ENCODE results near the gene NFKB1.
"Not testable (repeated sequence)": the region's sequence is repeated elsewhere in the genome, so short reads cannot be mapped to it uniquely, and the experiment has no call there.

NFKB1 gene

DNA sequence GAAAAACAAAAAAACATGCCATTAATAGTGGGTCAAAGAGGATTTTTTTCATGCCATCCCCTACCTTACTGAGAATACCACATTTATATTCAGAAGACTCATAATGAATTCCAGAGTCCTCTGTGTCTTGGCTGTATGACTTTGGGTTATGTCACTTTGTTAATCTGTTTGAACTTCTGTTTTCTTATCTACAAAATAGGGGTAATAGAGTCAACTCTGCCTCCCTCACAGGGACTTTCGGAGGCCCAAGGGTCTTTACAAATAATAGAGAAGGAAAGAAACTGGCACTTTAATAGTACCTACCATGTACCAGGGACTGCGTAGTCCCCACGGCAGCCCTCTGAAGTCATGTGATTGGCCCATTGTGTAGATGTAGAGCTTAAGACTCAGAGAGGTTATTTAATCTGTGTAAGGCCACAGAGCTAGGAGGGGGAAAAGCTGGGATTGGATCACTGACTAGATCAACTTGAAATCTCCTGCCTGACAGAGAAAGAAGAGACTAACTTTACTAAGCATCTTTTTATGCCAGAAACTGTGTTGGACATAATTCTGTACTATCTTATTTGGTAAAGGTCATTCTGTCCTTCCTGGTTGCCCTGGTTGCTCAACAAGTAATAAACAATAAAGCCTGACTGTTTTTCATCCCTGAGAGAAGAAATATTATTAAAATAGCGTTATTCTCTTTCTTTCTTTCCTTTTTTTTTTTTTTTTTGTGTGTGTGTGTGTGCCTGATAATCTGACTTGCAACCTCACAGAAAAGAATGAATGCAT, 59.6 kb downstream of the NFKB1 start:
- DNase-seq (ENCODE audit: low read depth in 4 of 4, low spot score in 1 of 4), result no peak

DNA sequence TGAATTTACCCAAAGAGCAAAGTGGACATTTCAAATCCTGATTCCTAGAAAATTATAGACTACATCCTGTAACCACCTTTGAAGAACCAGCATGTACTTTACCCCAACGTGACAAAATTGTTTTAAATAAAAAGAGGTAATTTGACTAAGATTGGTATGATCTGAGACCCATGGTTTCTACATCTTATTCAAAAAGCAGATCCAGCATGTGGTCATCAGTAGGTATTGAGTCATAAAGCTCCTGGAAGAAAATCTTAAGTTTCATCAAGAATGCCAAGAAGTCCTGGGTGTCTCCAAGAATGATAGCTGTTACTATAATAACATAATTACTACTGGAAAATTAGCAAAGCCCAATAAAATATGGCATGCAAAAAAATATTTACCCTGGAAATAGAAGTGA, 61.8 kb downstream of the NFKB1 start:
- no peak for DNase-seq (ENCODE audit: low read depth in 4 of 4, low spot score in 1 of 4)

DNA sequence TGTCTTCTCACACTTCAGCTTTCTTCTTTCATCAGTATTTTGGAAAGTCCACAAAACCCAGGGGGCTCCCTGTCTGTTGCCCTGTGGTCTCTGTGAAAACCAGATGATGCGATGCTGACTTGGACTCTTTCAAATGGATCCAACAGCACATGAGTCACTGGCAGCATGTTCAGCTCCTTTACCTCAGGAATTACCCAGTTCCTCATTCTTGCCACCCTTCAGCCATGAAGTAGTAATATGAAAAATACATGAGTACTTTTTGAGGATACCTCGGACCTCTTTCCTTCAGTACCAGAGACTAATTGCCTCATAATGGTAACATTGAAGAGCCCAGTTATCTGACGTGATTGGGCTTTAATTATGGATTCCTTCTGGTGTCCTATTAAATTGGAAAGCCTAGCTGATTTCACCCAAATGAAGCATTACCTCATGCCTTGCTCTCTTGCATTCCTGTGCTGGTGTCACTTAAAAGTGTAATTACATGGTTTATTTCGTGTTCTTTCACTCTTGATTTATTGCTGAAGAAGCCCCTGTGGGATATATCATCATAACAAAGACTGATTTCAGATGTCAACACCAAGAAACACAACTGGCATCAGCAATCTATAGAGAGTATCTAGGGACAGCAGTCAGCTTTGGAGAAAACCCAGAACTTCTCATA, 63.4 kb downstream of the NFKB1 start:
- DNase-seq (ENCODE audit: low read depth in 4 of 4, low spot score in 1 of 4), result peak in 2 of 4 experiments; percentile 25 to 37

- DNase-seq (ENCODE audit: low read depth in 4 of 4, low spot score in 1 of 4), result no peak
These were observed 64.5 kb downstream of the NFKB1 start for GRCh38 chr4:102565696-102566095.

GRCh38 chr4:102566426-102566825, 65.3 kb downstream of the NFKB1 start:
- no peak for DNase-seq (ENCODE audit: low read depth in 4 of 4, low spot score in 1 of 4)

DNA sequence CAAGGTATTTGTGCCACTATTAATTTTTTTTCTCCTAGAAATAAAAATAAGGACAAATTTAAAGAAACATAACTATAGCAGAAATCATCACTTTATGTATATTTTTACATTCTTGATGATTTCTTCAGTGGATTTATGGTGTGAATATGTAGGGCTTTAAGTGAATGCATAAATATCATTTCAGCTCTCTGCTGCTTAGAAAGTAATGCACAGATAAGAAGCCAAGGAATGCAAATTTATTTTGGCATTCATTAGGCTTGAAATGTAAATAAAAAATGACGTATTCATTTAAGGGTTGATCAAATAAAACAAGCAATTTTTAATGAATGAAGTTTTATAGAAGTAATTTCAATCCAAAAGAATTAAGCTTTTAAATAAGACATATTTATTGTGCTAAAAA, 66.3 kb downstream of the NFKB1 start:
- no peak for DNase-seq (ENCODE audit: low read depth in 4 of 4, low spot score in 1 of 4)

DNA sequence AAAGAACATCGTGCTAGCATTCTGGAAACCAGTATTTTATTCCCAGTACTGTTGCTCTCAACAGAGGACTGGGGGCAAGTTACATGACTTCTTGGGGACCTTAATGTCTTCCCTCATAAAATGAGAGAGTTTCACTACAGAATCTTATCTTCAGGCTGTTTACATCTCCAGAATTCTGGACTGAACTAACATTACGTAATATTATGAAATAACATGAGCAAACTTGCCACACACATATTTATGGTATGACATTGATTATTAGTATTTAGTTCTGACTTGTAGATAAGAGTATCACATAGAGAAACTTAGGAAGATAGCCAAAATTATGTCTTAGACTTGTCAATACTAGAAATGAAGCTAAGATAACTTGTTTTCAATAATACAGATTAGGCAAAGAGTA, 68.0 kb downstream of the NFKB1 start:
- DNase-seq (ENCODE audit: low read depth in 4 of 4, low spot score in 1 of 4), result no peak

- DNase-seq (ENCODE audit: low read depth in 4 of 4, low spot score in 1 of 4), result not testable (repeated sequence)
These were observed 69.1 kb downstream of the NFKB1 start for GRCh38 chr4:102570211-102570610.

- DNase-seq (ENCODE audit: low read depth in 4 of 4, low spot score in 1 of 4), result no peak
These were observed 71.3 kb downstream of the NFKB1 start for GRCh38 chr4:102572452-102572851.

GRCh38 chr4:102574317-102574716, 73.2 kb downstream of the NFKB1 start:
- no peak for DNase-seq (ENCODE audit: low read depth in 4 of 4, low spot score in 1 of 4)

GRCh38 chr4:102575369-102576129, 74.4 kb downstream of the NFKB1 start:
- no peak for DNase-seq (ENCODE audit: low read depth in 4 of 4, low spot score in 1 of 4)

DNA sequence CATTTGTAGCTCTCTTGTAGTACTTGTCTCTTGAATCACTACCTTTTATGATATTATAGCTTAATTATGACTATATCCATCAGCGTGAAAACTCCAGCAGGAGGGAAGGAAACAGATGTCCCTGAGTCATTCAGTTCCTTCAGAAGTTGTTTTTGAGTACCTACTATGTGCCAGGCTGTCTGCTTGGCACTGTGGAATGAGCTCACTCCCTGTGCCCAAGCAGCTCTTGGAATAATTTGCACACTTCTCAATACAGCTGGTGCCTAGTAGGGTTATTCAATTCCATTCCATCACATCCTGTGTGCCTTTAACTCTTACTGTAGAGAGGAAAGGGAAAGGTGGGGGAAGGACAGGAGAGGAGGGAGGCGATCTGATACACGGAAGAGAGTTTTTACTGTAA, 77.1 kb downstream of the NFKB1 start:
- DNase-seq (ENCODE audit: low read depth in 4 of 4, low spot score in 1 of 4), result no peak

DNA sequence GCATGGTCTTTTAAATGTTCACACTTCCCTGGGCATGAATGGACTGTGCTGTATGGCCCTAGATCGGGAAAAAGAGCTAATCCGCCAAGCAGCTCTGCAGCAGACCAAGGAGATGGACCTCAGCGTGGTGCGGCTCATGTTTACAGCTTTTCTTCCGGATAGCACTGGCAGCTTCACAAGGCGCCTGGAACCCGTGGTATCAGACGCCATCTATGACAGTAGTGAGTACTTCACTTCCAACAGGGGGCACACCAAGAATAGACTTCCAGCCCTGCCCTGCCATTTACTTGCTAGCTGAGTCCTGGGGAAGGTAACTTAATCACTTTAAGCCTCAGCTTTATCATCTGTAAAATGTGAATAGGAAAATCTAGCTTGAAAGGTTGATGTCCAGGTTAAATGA, 77.7 kb downstream of the NFKB1 start:
- DNase-seq (ENCODE audit: low read depth in 4 of 4, low spot score in 1 of 4), result no peak

DNA sequence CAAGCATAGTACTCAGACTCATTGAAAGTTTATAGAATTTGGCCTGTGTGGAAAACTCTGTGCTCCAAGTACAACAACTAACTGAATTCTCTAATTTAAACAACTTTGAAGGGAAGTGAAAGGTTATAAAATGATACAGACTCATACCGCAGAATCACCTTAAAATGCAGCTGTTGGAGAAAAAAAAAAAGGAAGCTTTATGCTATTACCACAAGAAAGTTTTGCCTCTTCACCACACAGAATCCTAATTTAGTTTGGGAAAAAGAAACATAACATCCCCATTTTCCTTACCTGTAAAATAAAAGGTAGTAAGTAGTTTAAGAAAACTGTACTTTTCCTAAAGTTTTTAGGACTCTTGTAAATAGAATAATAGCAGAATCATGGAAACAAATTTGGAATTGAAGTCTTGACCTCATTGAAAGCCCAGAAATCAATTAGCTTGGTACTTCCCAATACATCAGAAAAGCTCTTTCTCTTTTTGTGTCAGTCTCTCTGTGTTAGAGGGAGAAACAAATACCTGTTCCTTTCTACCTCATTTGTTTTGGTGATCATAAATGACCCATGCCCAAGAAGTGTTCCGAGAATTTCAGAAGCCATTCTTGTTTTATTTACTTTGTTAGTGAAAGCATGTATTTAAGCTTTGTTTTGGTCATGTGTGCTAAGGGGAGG, 78.8 kb downstream of the NFKB1 start:
- no peak for DNase-seq (ENCODE audit: low read depth in 4 of 4, low spot score in 1 of 4)

- DNase-seq (ENCODE audit: low read depth in 4 of 4, low spot score in 1 of 4), result no peak
These were observed 79.3 kb downstream of the NFKB1 start for GRCh38 chr4:102580463-102580842.

GRCh38 chr4:102584091-102584490, 82.9 kb downstream of the NFKB1 start:
- no peak for DNase-seq (ENCODE audit: low read depth in 4 of 4, low spot score in 1 of 4)

GRCh38 chr4:102585329-102585728, 84.2 kb downstream of the NFKB1 start:
- no peak for DNase-seq (ENCODE audit: low read depth in 4 of 4, low spot score in 1 of 4)

GRCh38 chr4:102586002-102586643, 85.0 kb downstream of the NFKB1 start:
- DNase-seq (ENCODE audit: low read depth in 4 of 4, low spot score in 1 of 4), result no peak

DNA sequence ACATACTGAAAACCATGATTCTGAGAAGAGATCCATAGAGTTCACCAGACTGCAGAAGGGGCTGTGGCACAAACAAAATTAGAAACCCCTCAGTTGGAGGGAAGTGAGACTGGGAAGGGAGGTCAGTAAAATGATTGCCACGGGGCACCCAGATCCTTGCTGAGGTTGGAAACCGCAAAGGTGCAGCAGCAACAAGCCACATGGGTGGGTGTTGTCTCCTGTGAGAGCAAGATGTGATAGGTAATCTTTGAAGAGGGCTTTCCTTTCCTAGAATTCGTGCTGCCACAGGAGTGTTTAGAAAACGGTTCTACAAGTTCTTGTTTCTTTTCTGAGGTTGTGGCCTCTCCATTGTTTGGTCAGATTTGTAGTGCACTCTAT, 85.5 kb downstream of the NFKB1 start:
- no peak for DNase-seq (ENCODE audit: low read depth in 4 of 4, low spot score in 1 of 4)

GRCh38 chr4:102589743-102590142, 88.6 kb downstream of the NFKB1 start:
- DNase-seq (ENCODE audit: low read depth in 4 of 4, low spot score in 1 of 4), result no peak

DNA sequence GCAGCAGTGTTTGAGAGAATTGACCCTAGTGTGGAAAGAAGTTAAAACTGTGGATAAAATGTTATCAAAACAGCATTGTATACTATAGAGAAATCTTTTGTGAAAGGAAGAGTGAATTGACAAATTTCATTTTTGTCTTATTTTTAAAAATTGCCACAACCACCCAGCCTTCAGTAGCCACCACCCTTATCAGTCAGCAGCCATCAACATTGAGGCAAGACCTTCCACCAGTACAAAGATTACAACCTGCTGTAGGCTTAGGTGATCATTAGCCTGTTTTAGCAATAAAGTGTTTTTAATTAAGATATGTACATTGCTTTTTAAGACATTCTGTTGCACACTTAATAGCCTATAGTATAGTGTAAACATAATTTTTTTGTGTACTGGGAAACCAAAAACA, 91.1 kb downstream of the NFKB1 start:
- no peak for DNase-seq (ENCODE audit: low read depth in 4 of 4, low spot score in 1 of 4)

Measured in stimulated activated CD4-positive, alpha-beta T cell treated with anti-CD3 and anti-CD28 coated beads, Interleukin-1b, Interleukin-23, amount 100 ng/mL, for 24 hours (primary cell).